Trophoblast cell (in vitro differentiated cells and primary cell): Measurements from ENCODE around the gene VMP1.
"Not testable (repeated sequence)": the region's sequence is repeated elsewhere in the genome, so short reads cannot be mapped to it uniquely, and the experiment has no call there.

Source experiments
- DNase-seq, 2 donors: peaks; one replicate each; pipeline ENCODE4 v3.0.0-alpha.2; 2016
- H2AFZ ChIP-seq: 2 replicates; pipeline ENCODE4 v1.6.1; 2013; ENCODE audit warnings: low read length, moderate library complexity, mild to moderate bottlenecking; ENCODE audit not compliant: insufficient read depth, poor library complexity
- H2AK5ac ChIP-seq: 2 replicates; pipeline ENCODE4 v1.6.1; 2013; ENCODE audit warnings: mild to moderate bottlenecking, low read length
- H2BK120ac ChIP-seq: 2 replicates; pipeline ENCODE4 v1.6.1; 2013; ENCODE audit warnings: low read length, mild to moderate bottlenecking, moderate library complexity; ENCODE audit not compliant: insufficient read depth, poor library complexity
- H2BK12ac ChIP-seq: 2 replicates; pipeline ENCODE4 v1.6.1; 2013; ENCODE audit warnings: mild to moderate bottlenecking, low read length, moderate library complexity
- H2BK5ac ChIP-seq: 2 replicates; pipeline ENCODE4 v1.6.1; 2013; ENCODE audit warnings: low read length, low read depth, moderate library complexity, mild to moderate bottlenecking; ENCODE audit not compliant: poor library complexity
- H3K14ac ChIP-seq: 2 replicates; pipeline ENCODE4 v1.6.1; 2013; ENCODE audit warnings: mild to moderate bottlenecking, low read length
- H3K18ac ChIP-seq: 2 replicates; pipeline ENCODE4 v1.6.1; 2013; ENCODE audit warnings: mild to moderate bottlenecking, low read length
- H3K23ac ChIP-seq: 2 replicates; pipeline ENCODE4 v1.6.1; 2013; ENCODE audit warnings: low read length
- H3K27ac ChIP-seq: 2 replicates; pipeline ENCODE4 v1.5.1; 2013; ENCODE audit warnings: low read depth, mild to moderate bottlenecking, inconsistent platforms, low read length, moderate library complexity
- H3K27me3 ChIP-seq: 2 replicates; pipeline ENCODE4 v1.6.1; 2013; ENCODE audit warnings: inconsistent platforms, mild to moderate bottlenecking, low read length, moderate library complexity; ENCODE audit not compliant: insufficient read depth
- H3K36me3 ChIP-seq, 2 experiments: 1 replicate in 1 of 2; 2 replicates in 1 of 2; pipeline ENCODE4 v1.6.1; 2013; ENCODE audit warnings: low read length in 2 of 2, mild to moderate bottlenecking in 2 of 2, moderate library complexity in 1 of 2; ENCODE audit not compliant: insufficient read depth in 2 of 2, control insufficient read depth in 1 of 2
- H3K4ac ChIP-seq: 2 replicates; pipeline ENCODE4 v1.6.1; 2013; ENCODE audit warnings: low read depth, mild to moderate bottlenecking, low read length, moderate library complexity
- H3K4me1 ChIP-seq, 2 experiments: 1 replicate in 1 of 2; 2 replicates in 1 of 2; pipeline ENCODE4 v1.6.1; 2013; ENCODE audit warnings: low read length in 2 of 2, mild to moderate bottlenecking in 2 of 2, moderate library complexity in 1 of 2; ENCODE audit not compliant: insufficient read depth in 2 of 2, control insufficient read depth in 1 of 2
- H3K4me2 ChIP-seq: 2 replicates; pipeline ENCODE4 v1.6.1; 2013; ENCODE audit warnings: inconsistent platforms, mild to moderate bottlenecking, low read length, moderate library complexity
- H3K4me3 ChIP-seq: 2 replicates; pipeline ENCODE4 v1.5.1; 2013; ENCODE audit warnings: mild to moderate bottlenecking, low read depth, low read length, inconsistent platforms
- H3K79me1 ChIP-seq: one replicate; pipeline ENCODE4 v1.6.1; 2013; ENCODE audit warnings: low read length
- H3K79me2 ChIP-seq: 2 replicates; pipeline ENCODE4 v1.6.1; 2013; ENCODE audit warnings: low read length, mild to moderate bottlenecking; ENCODE audit not compliant: control insufficient read depth, insufficient read depth, poor library complexity
- H3K9ac ChIP-seq: 2 replicates; pipeline ENCODE4 v1.6.1; 2013; ENCODE audit warnings: mild to moderate bottlenecking, low read length
- H3K9me3 ChIP-seq: 2 replicates; pipeline ENCODE4 v1.6.1; 2013; ENCODE audit warnings: low read depth, mild to moderate bottlenecking, control low read depth, inconsistent platforms, low read length; ENCODE audit not compliant: insufficient read depth
- H4K12ac ChIP-seq: 2 replicates; pipeline ENCODE4 v1.6.1; 2013; ENCODE audit warnings: low read depth, mild to moderate bottlenecking, low read length, moderate library complexity
- H4K8ac ChIP-seq: 2 replicates; pipeline ENCODE4 v1.6.1; 2013; ENCODE audit warnings: low read depth, mild to moderate bottlenecking, low read length, moderate library complexity
- H4K91ac ChIP-seq: one replicate; pipeline ENCODE4 v1.6.1; 2013; ENCODE audit warnings: low read depth, mild to moderate bottlenecking, low read length, moderate library complexity
- WGBS: extraction: QIAGEN DNeasy Blood & Tissue Kit; methylation state at CpG from one replicate; pipeline ENCODE4 v1.1.7; 2013; ENCODE audit warnings: missing lambda C conversion rate; ENCODE audit not compliant: insufficient read length, insufficient coverage; ENCODE audit errors: extremely low coverage; 5-methylcytosine and 5-hydroxymethylcytosine counted together

The VMP1 gene

GRCh38 chr17:59852847-59853167, 145.4 kb downstream of the VMP1 start:
- H3K79me2 ChIP-seq, H3K23ac ChIP-seq, H2BK5ac ChIP-seq, H3K4me2 ChIP-seq, DNase-seq, H3K9ac ChIP-seq, H2BK120ac ChIP-seq, H3K36me3 ChIP-seq, H4K12ac ChIP-seq, H3K9me3 ChIP-seq, H3K14ac ChIP-seq, H3K79me1 ChIP-seq, H2AFZ ChIP-seq, H3K4ac ChIP-seq, H4K8ac ChIP-seq, H3K18ac ChIP-seq, H3K27ac ChIP-seq, H3K4me3 ChIP-seq, H3K27me3 ChIP-seq: not testable (repeated sequence)
- Histone ChIP-seq H2BK12ac (peak overlapping the region; percentile 43), H3K4me1 (peaks cover 7 to 14% of the 10 kb centered on the region in 2 experiments), H4K91ac (peak overlapping the region; percentile 27), H2AK5ac (peak overlapping the region; percentile 35)
- WGBS: no CpG with 5 or more reads among the region's 7 CpGs

DNA sequence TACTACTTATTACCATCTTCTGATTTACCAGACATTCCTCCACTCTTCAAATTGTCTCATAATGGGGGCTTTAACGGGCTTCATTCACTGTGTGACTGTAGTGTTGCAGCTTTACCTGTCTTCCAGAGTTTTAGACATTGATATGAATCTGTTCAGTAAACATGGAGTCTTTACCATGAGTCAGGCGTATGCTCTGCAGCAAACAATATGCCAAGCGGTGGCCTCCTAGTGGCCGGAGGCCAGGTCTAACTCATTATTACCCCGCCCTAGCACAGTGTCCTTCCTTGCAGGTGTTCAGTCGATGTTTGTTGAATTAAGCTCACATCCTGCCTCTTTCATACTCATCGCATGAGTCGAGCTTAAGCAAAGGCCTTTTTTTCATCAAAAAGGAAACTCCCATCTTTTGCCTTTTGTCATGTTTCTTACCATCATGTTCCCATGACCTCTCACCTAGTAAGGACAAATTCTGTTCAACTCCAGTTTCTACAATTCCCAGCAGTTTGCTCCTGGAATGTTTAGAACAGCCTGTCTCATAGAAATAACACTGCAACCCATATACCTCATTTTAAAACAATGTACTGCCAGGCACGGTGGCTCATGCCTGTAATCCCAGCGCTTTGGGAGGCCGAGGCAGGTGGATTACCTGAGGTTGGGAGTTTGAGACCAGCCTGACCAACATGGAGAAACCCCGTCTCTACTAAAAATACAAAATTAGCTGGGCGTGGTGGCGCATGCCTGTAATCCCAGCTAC, 145.9 kb downstream of the VMP1 start:
- Histone ChIP-seq H3K18ac (no peak overlapping the region), H3K9ac (no peak overlapping the region), H3K9me3 (no peaks in the 10 kb centered on the region), H3K79me1 (peaks cover 7% of the 10 kb centered on the region), H3K27ac (peak overlapping the region; percentile 20), H3K27me3 (no peaks in the 10 kb centered on the region), H3K4me3 (no peak overlapping the region), H2AK5ac (no peak overlapping the region), H2BK5ac (no peak overlapping the region), H2BK120ac (no peak overlapping the region), H4K91ac (no peak overlapping the region), H3K4ac (no peak overlapping the region), H2BK12ac (no peak overlapping the region), H4K8ac (no peak overlapping the region), H2AFZ (no peak overlapping the region), H4K12ac (no peak overlapping the region), H3K23ac (no peak overlapping the region), H3K14ac (no peak overlapping the region), H3K79me2 (no peaks in the 10 kb centered on the region), H3K36me3 (peaks cover 0 to 2% of the 10 kb centered on the region in 2 experiments), H3K4me1 (peaks cover 6 to 14% of the 10 kb centered on the region in 2 experiments), H3K4me2 (no peak overlapping the region)
- peak; percentile 98 to 99 for DNase-seq
- no CpG with 5 or more reads among the region's 14 CpGs for WGBS

GRCh38 chr17:59853919-59854729, 146.7 kb downstream of the VMP1 start:
- not testable (repeated sequence) for H3K36me3 ChIP-seq, H4K12ac ChIP-seq, H3K79me1 ChIP-seq, H3K4me2 ChIP-seq, H2AK5ac ChIP-seq, H2BK5ac ChIP-seq, H3K18ac ChIP-seq, H3K23ac ChIP-seq, H3K9me3 ChIP-seq, H4K8ac ChIP-seq, H3K4me3 ChIP-seq, H3K27me3 ChIP-seq, H3K79me2 ChIP-seq, H3K4ac ChIP-seq, H3K14ac ChIP-seq, H2AFZ ChIP-seq, H3K9ac ChIP-seq
- Histone ChIP-seq H3K4me1 (peaks cover 6 to 14% of the 10 kb centered on the region in 2 experiments), H2BK12ac (peak overlapping the region; percentile 36), H3K27ac (peak overlapping the region; percentile 20), H4K91ac (peak overlapping the region; percentile 13), H2BK120ac (peak overlapping the region; percentile 17)
- DNase-seq: peak; percentile 63 to 77
- WGBS: no CpG with 5 or more reads among the region's 10 CpGs

GRCh38 chr17:59856859-59857794, 149.7 kb downstream of the VMP1 start:
- H3K9me3 ChIP-seq: no peaks in the 10 kb centered on the region
- H2BK5ac ChIP-seq: peak overlapping the region; percentile 46
- H4K12ac ChIP-seq: no peak overlapping the region
- H3K36me3 ChIP-seq: peaks cover 6 to 10% of the 10 kb centered on the region in 2 experiments
- peaks cover 4% of the 10 kb centered on the region for H3K79me1 ChIP-seq
- peak overlapping the region; percentile 11 for H4K91ac ChIP-seq
- H4K8ac ChIP-seq: no peak overlapping the region
- no peak overlapping the region for H2AK5ac ChIP-seq
- H2AFZ ChIP-seq: no peak overlapping the region
- no peak overlapping the region for H2BK120ac ChIP-seq
- no peak overlapping the region for H3K9ac ChIP-seq
- H3K4ac ChIP-seq: no peak overlapping the region
- no peak overlapping the region for H3K23ac ChIP-seq
- no peak overlapping the region for H3K4me2 ChIP-seq
- no peak overlapping the region for H3K27ac ChIP-seq
- 100% methylated on average over 1 of the region's 3 CpGs for WGBS
- no peak overlapping the region for H3K14ac ChIP-seq
- no peak overlapping the region for H3K4me3 ChIP-seq
- no peaks in the 10 kb centered on the region for H3K27me3 ChIP-seq
- DNase-seq: no peak
- H3K4me1 ChIP-seq: peaks cover 4 to 12% of the 10 kb centered on the region in 2 experiments
- no peak overlapping the region for H3K18ac ChIP-seq
- H2BK12ac ChIP-seq: no peak overlapping the region
- H3K79me2 ChIP-seq: no peaks in the 10 kb centered on the region
